ENCODE measurements around the gene OPRM1.

The OPRM1 gene

GRCh38 chr6:154252678-154253077, 213.6 kb downstream of the OPRM1 start:
- no peaks in the 10 kb centered on the region for H3K27me3 ChIP-seq (ENCODE audit: insufficient read depth, poor library complexity, severe bottlenecking)
- no peak overlapping the region for H3K4me3 ChIP-seq (replicated peaks; ENCODE audit: insufficient read depth, low read length)
- TF ChIP-seq POLR2AphosphoS5 (IDR thresholded peaks at IDR 0.05; ENCODE audit: low read depth) (no peak), SPI1 (IDR thresholded peaks at IDR 0.05; ENCODE audit: borderline replicate concordance, low read depth) (no peak), GABPA (IDR thresholded peaks at IDR 0.05; ENCODE audit: low read depth) (no peak), CTCF (IDR thresholded peaks at IDR 0.05; ENCODE audit: insufficient read depth, low read length) (no peak), REST (IDR thresholded peaks at IDR 0.05; ENCODE audit: insufficient replicate concordance, low read depth) (no peak)
- H3K27ac ChIP-seq (replicated peaks), result peak overlapping the region; percentile 18
- DNase-seq (ENCODE audit: low read depth in 1 of 2, low spot score in 1 of 2), result peak in 1 of 2 experiments; percentile 58

GRCh38 chr6:154257067-154257466, 218.0 kb downstream of the OPRM1 start:
- TF ChIP-seq REST (IDR thresholded peaks at IDR 0.05; ENCODE audit: insufficient replicate concordance, low read depth) (no peak), SPI1 (IDR thresholded peaks at IDR 0.05; ENCODE audit: borderline replicate concordance, low read depth) (peak; percentile 58; the same call in 1 of the 2 replicates), POLR2AphosphoS5 (IDR thresholded peaks at IDR 0.05; ENCODE audit: low read depth) (peak; percentile 85), CTCF (IDR thresholded peaks at IDR 0.05; ENCODE audit: insufficient read depth, low read length) (no peak), GABPA (IDR thresholded peaks at IDR 0.05; ENCODE audit: low read depth) (no peak)
- Histone ChIP-seq H3K27ac (replicated peaks) (peak overlapping the region; percentile 71), H3K4me3 (replicated peaks; ENCODE audit: insufficient read depth, low read length) (no peak overlapping the region), H3K27me3 (ENCODE audit: insufficient read depth, poor library complexity, severe bottlenecking) (no peaks in the 10 kb centered on the region)
- DNase-seq (ENCODE audit: low read depth in 1 of 2, low spot score in 1 of 2), result peak; percentile 90 to 93

- Histone ChIP-seq H3K4me3 (replicated peaks; ENCODE audit: insufficient read depth, low read length) (no peak overlapping the region), H3K27me3 (ENCODE audit: insufficient read depth, poor library complexity, severe bottlenecking) (no peaks in the 10 kb centered on the region), H3K27ac (replicated peaks) (peak overlapping the region; percentile 71)
- peak; percentile 46 to 85 for DNase-seq (ENCODE audit: low read depth in 1 of 2, low spot score in 1 of 2)
- TF ChIP-seq SPI1 (IDR thresholded peaks at IDR 0.05; ENCODE audit: borderline replicate concordance, low read depth), result peak; percentile 14; the same call in 1 of the 2 replicates
- no peak for TF ChIP-seq CTCF (IDR thresholded peaks at IDR 0.05; ENCODE audit: insufficient read depth, low read length)
- TF ChIP-seq REST (IDR thresholded peaks at IDR 0.05; ENCODE audit: insufficient replicate concordance, low read depth), result no peak
- peak; percentile 26 for TF ChIP-seq POLR2AphosphoS5 (IDR thresholded peaks at IDR 0.05; ENCODE audit: low read depth)
These were observed 219.2 kb downstream of the OPRM1 start for GRCh38 chr6:154258064-154258757.

Measured in HL-60 (cell line).